Mucosa of descending colon (tissue), 3 donors: Measurements from ENCODE around the gene EXT2. TPM values are rescaled to one million over a fixed set of nuclear protein-coding genes. Genes with fewer than 3 reads are reported as not detected.

Experiments
- ATAC-seq: fragments of 200-7000 bp; cut with Tn5 transposase; one replicate; pipeline ENCODE4 v1.9.1; 2020; ENCODE audit warnings: mild to moderate bottlenecking, moderate library complexity
- DNase-seq, 3 donors: peaks; one replicate each; pipeline ENCODE4 v3.0.0-alpha.2; 2020
- H3K36me3 ChIP-seq: fragments of 200-600 bp; one replicate; pipeline ENCODE4 v1.8.0; 2021; ENCODE audit warnings: low read depth, mild to moderate bottlenecking
- H3K4me1 ChIP-seq: fragments of 200-600 bp; one replicate; pipeline ENCODE4 v1.8.0; 2021; ENCODE audit warnings: low read depth, mild to moderate bottlenecking
- H3K4me3 ChIP-seq: fragments of 200-600 bp; one replicate; pipeline ENCODE4 v1.8.0; 2021; ENCODE audit warnings: mild to moderate bottlenecking
- H3K9me3 ChIP-seq: fragments of 200-600 bp; one replicate; pipeline ENCODE4 v1.8.0; 2021; ENCODE audit warnings: mild to moderate bottlenecking
- intact Hi-C, 2 donors: fragments of 100-400 bp; cut with DNase I in 1 of 2; cut with micrococcal nuclease in 1 of 2; formaldehyde crosslinking; loops; one replicate each; pipeline versions ENCODE4 v1.11.0 to v1.11.1; 2022; cut with DNase I, micrococcal nuclease
- total RNA-seq, 3 donors: library from RNA; stranded (reverse); fragmentation: NEBNext Ultra II Directional in 2 of 3; extraction: Animal tissue kit (Norgen Biotek cat#: 25700) in 2 of 3; gene quantifications; one replicate each; pipeline versions ENCODE4 v1.2.1 to v1.2.4, GENCODE V29; 2021 to 2023
- TF ChIP-seq, protein P1 (sequence below): fragments of 200-600 bp; IDR thresholded peaks from one replicate; pipeline ENCODE4 v1.8.0; 2022; ENCODE audit warnings: antibody characterized with exemption, mild to moderate bottlenecking
- donor health status: DM: no; HTN: no; CAD: no; lungs with moderate emphysema.
- donor health status: DM: no; HTN: no; CAD: no.
- donor health status: DM: no; HTN: yes; CAD: no.

The EXT2 gene
- total RNA-seq, 3 donors from 2014 or later = 53.3 to 59.7 (median 57.2) TPM

DNA sequence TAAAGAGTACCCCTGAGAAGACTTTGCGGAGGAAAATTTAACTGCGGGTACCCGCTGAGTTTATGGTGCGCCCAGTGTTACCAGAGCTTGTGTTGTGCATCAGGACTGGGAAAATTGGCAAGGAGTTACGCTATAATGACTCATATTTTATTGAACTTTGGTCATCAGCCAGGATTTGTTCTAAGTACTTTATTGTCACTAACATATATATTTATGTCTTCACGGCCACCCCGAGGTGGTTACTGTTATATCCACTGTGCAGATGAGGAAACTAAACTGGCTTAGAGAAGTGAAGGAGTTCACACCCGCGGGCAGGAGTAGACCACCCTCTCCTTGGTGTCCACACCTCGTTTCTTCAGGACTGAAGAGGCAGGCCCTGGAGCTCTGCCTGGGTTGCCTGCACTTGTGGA, 28.7 kb upstream of the EXT2 start:
- intact Hi-C loops = no loop called here
- Histone ChIP-seq H3K4me3 (peak overlapping the region; percentile 62), H3K36me3 (no peaks in the 10 kb centered on the region), H3K9me3 (no peaks in the 10 kb centered on the region), H3K4me1 (peaks cover 10% of the 10 kb centered on the region)
- TF ChIP-seq, protein P1, sequence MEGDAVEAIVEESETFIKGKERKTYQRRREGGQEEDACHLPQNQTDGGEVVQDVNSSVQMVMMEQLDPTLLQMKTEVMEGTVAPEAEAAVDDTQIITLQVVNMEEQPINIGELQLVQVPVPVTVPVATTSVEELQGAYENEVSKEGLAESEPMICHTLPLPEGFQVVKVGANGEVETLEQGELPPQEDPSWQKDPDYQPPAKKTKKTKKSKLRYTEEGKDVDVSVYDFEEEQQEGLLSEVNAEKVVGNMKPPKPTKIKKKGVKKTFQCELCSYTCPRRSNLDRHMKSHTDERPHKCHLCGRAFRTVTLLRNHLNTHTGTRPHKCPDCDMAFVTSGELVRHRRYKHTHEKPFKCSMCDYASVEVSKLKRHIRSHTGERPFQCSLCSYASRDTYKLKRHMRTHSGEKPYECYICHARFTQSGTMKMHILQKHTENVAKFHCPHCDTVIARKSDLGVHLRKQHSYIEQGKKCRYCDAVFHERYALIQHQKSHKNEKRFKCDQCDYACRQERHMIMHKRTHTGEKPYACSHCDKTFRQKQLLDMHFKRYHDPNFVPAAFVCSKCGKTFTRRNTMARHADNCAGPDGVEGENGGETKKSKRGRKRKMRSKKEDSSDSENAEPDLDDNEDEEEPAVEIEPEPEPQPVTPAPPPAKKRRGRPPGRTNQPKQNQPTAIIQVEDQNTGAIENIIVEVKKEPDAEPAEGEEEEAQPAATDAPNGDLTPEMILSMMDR = no peak
- ATAC-seq (peak; percentile 84), DNase-seq (peak in 2 of 3 donors; percentile 43 to 50)

- H3K36me3 ChIP-seq = no peaks in the 10 kb centered on the region
- peaks cover 10% of the 10 kb centered on the region for H3K4me1 ChIP-seq
- ATAC-seq = no peak
- intact Hi-C loops = no loop called here
- no peak for DNase-seq
- H3K9me3 ChIP-seq = no peaks in the 10 kb centered on the region
- TF ChIP-seq, protein P1 = no peak
- H3K4me3 ChIP-seq = no peak overlapping the region
Measured at GRCh38 chr11:44067266-44067665, 28.2 kb upstream of the EXT2 start.

GRCh38 chr11:44068180-44068579, 27.3 kb upstream of the EXT2 start:
- Histone ChIP-seq H3K4me3 (no peak overlapping the region), H3K4me1 (peaks cover 10% of the 10 kb centered on the region), H3K9me3 (no peaks in the 10 kb centered on the region), H3K36me3 (no peaks in the 10 kb centered on the region)
- ATAC-seq (no peak), DNase-seq (no peak)
- TF ChIP-seq, protein P1 = no peak
- intact Hi-C loops = no loop called here

GRCh38 chr11:44071157-44071556, 24.3 kb upstream of the EXT2 start:
- intact Hi-C loops = no loop called here
- peaks cover 10% of the 10 kb centered on the region for H3K4me1 ChIP-seq
- ATAC-seq = no peak
- TF ChIP-seq, protein P1 = no peak
- DNase-seq = no peak
- H3K4me3 ChIP-seq = no peak overlapping the region
- no peaks in the 10 kb centered on the region for H3K9me3 ChIP-seq
- H3K36me3 ChIP-seq = no peaks in the 10 kb centered on the region

- Histone ChIP-seq H3K9me3 (no peaks in the 10 kb centered on the region), H3K36me3 (no peaks in the 10 kb centered on the region), H3K4me3 (no peak overlapping the region), H3K4me1 (no peaks in the 10 kb centered on the region)
- DNase-seq (no peak), ATAC-seq (no peak)
- TF ChIP-seq, protein P1 = no peak
- intact Hi-C loops = no loop called here
Measured at GRCh38 chr11:44072757-44073658, 22.5 kb upstream of the EXT2 start.
